CD4-positive, alpha-beta T cell (primary cell): ENCODE results near the gene BANF2. TPM values are rescaled to one million over a fixed set of nuclear protein-coding genes. Genes with fewer than 3 reads are reported as not detected.
"Not testable (repeated sequence)": the region's sequence is repeated elsewhere in the genome, so short reads cannot be mapped to it uniquely, and the experiment has no call there.

Source experiments
- ATAC-seq: fragments of 200-7000 bp; cut with Tn5 transposase; one replicate; pipeline ENCODE4 v1.10.0; 2022; ENCODE audit warnings: mild to moderate bottlenecking; ENCODE audit not compliant: poor library complexity
- CTCF ChIA-PET: fragments of 350-600 bp; sonication (Branson Sonifier 250); formaldehyde crosslinking; loops from one replicate; lab custom pipeline; 2021; ENCODE audit warnings: antibody characterized with exemption, inconsistent platforms; lab: Charles Lee
- POLR2A ChIA-PET: fragments of 350-600 bp; sonication (Branson Sonifier 250); formaldehyde crosslinking; loops from one replicate; lab custom pipeline; 2021; ENCODE audit warnings: antibody characterized with exemption, inconsistent platforms; lab: Charles Lee
- DNase-seq, 14 experiments: peaks; one replicate each; pipeline ENCODE4 v3.0.0-alpha.2; 2013 to 2020; ENCODE audit warnings: mixed read lengths in 2 of 14
- H3K27ac ChIP-seq, 2 donors: one replicate each; pipeline versions ENCODE4 v1.5.1 to v1.7.0; 2013; ENCODE audit warnings: low read length in 2 of 2, low read depth in 1 of 2, mild to moderate bottlenecking in 1 of 2
- H3K27me3 ChIP-seq, 2 experiments: 1 replicate in 1 of 2; 2 replicates in 1 of 2; pipeline versions ENCODE4 v1.6.1 to v1.7.0; 2013; ENCODE audit warnings: low read length in 2 of 2, control low read depth in 1 of 2, mild to moderate bottlenecking in 1 of 2, moderate library complexity in 1 of 2; ENCODE audit not compliant: insufficient read depth in 2 of 2, control insufficient read depth in 1 of 2
- H3K36me3 ChIP-seq: one replicate; pipeline ENCODE4 v1.6.1; 2013; ENCODE audit warnings: low read length, control low read depth; ENCODE audit not compliant: insufficient read depth
- H3K4me1 ChIP-seq: one replicate; pipeline ENCODE4 v1.6.1; 2013; ENCODE audit warnings: low read length, control low read depth; ENCODE audit not compliant: insufficient read depth
- H3K4me3 ChIP-seq: one replicate; pipeline ENCODE4 v1.5.1; 2013; ENCODE audit warnings: mild to moderate bottlenecking, low read length, moderate library complexity
- H3K9me3 ChIP-seq, 2 experiments: 1 replicate in 1 of 2; 2 replicates in 1 of 2; pipeline versions ENCODE4 v1.6.1 to v1.7.0; 2013; ENCODE audit warnings: low read length in 2 of 2, mild to moderate bottlenecking in 2 of 2, control low read depth in 1 of 2, moderate library complexity in 1 of 2; ENCODE audit not compliant: control insufficient read depth in 1 of 2, insufficient read depth in 1 of 2
- H3K27ac Mint-ChIP-seq: one replicate; pipeline ENCODE4 v1.8.0; 2020; ENCODE audit warnings: mixed read lengths
- H3K27me3 Mint-ChIP-seq: one replicate; pipeline ENCODE4 v1.8.0; 2021; ENCODE audit warnings: mixed read lengths
- H3K36me3 Mint-ChIP-seq: one replicate; pipeline ENCODE4 v1.8.0; 2021; ENCODE audit warnings: low read depth, mixed read lengths
- H3K4me1 Mint-ChIP-seq: one replicate; pipeline ENCODE4 v1.8.0; 2021; ENCODE audit warnings: low read depth, mixed read lengths
- H3K4me3 Mint-ChIP-seq: one replicate; pipeline ENCODE4 v1.8.0; 2020; ENCODE audit warnings: mild to moderate bottlenecking, mixed read lengths
- H3K9me3 Mint-ChIP-seq: one replicate; pipeline ENCODE4 v1.8.0; 2020; ENCODE audit warnings: mixed read lengths
- CTCF ChIP-seq: fragments of 200-600 bp; IDR thresholded peaks from one replicate; pipeline ENCODE4 v1.8.0; 2022; ENCODE audit warnings: antibody characterized with exemption, mild to moderate bottlenecking
- intact Hi-C, 2 experiments: fragments of 100-400 bp; cut with DNase I in 1 of 2; cut with micrococcal nuclease in 1 of 2; formaldehyde crosslinking; loops; one replicate each; pipeline versions ENCODE4 v1.15.1 to v1.9.0; 2023 to 2025; cut with DNase I, micrococcal nuclease
- total RNA-seq, 174 experiments: library from RNA in 2 of 174; stranded (reverse) in 2 of 174; gene quantifications; one replicate each; pipeline ENCODE4 v1.2.3 and lab custom pipeline; 2021 to 2026

The BANF2 gene
- total RNA-seq, 2 experiments from 2014 or later: not detected

- no peak overlapping the region for H3K4me3 Mint-ChIP-seq
- no peaks in the 10 kb centered on the region for H3K36me3 Mint-ChIP-seq
- H3K9me3 Mint-ChIP-seq: no peaks in the 10 kb centered on the region
- no peaks in the 10 kb centered on the region for H3K4me1 ChIP-seq
- no peaks in the 10 kb centered on the region for H3K9me3 ChIP-seq
- peaks cover 15% of the 10 kb centered on the region for H3K27me3 Mint-ChIP-seq
- intact Hi-C loops: no loop called here
- H3K36me3 ChIP-seq: no peaks in the 10 kb centered on the region
- H3K4me3 ChIP-seq: no peak overlapping the region
- ATAC-seq: no peak
- H3K27me3 ChIP-seq: peaks cover 0 to 7% of the 10 kb centered on the region in 2 experiments
- no peak for DNase-seq
- ChIA-PET POLR2A (no interaction called here), CTCF (no interaction called here)
- no peak overlapping the region for H3K27ac ChIP-seq
- H3K27ac Mint-ChIP-seq: no peak overlapping the region
- no peaks in the 10 kb centered on the region for H3K4me1 Mint-ChIP-seq
- TF ChIP-seq CTCF: no peak
Measured at GRCh38 chr20:17766226-17766625, 66.5 kb downstream of the BANF2 start.

- ChIA-PET CTCF (no interaction called here), POLR2A (no interaction called here)
- H3K27me3 Mint-ChIP-seq: peaks cover 15% of the 10 kb centered on the region
- ATAC-seq (no peak), DNase-seq (no peak)
- Histone ChIP-seq H3K27me3 (peaks cover 0 to 7% of the 10 kb centered on the region in 2 experiments), H3K36me3 (no peaks in the 10 kb centered on the region), H3K4me3 (no peak overlapping the region), H3K4me1 (no peaks in the 10 kb centered on the region), H3K9me3 (no peaks in the 10 kb centered on the region), H3K27ac (no peak overlapping the region)
- H3K9me3 Mint-ChIP-seq: no peaks in the 10 kb centered on the region
- TF ChIP-seq CTCF: no peak
- H3K4me3 Mint-ChIP-seq: no peak overlapping the region
- no peaks in the 10 kb centered on the region for H3K4me1 Mint-ChIP-seq
- no peak overlapping the region for H3K27ac Mint-ChIP-seq
- intact Hi-C loops: no loop called here
- no peaks in the 10 kb centered on the region for H3K36me3 Mint-ChIP-seq
Measured at GRCh38 chr20:17767624-17768023, 67.9 kb downstream of the BANF2 start.

- POLR2A ChIA-PET: no interaction called here
- no peak overlapping the region for H3K4me3 Mint-ChIP-seq
- no peaks in the 10 kb centered on the region for H3K36me3 Mint-ChIP-seq
- CTCF ChIA-PET: no interaction called here
- H3K4me1 Mint-ChIP-seq: no peaks in the 10 kb centered on the region
- H3K9me3 ChIP-seq: no peaks in the 10 kb centered on the region
- peaks cover 0 to 7% of the 10 kb centered on the region in 2 experiments for H3K27me3 ChIP-seq
- no peak overlapping the region for H3K27ac Mint-ChIP-seq
- no peaks in the 10 kb centered on the region for H3K9me3 Mint-ChIP-seq
- no peak overlapping the region for H3K4me3 ChIP-seq
- no peaks in the 10 kb centered on the region for H3K4me1 ChIP-seq
- peaks cover 15% of the 10 kb centered on the region for H3K27me3 Mint-ChIP-seq
- no peak overlapping the region for H3K27ac ChIP-seq
- no peak for TF ChIP-seq CTCF
- ATAC-seq (no peak), DNase-seq (no peak)
- intact Hi-C loops: no loop called here
- H3K36me3 ChIP-seq: no peaks in the 10 kb centered on the region
Measured at GRCh38 chr20:17768271-17768670, 68.5 kb downstream of the BANF2 start.

GRCh38 chr20:17769716-17770115, 70.0 kb downstream of the BANF2 start:
- ATAC-seq, H3K36me3 ChIP-seq, DNase-seq, H3K4me3 Mint-ChIP-seq, H3K27ac ChIP-seq, H3K4me3 ChIP-seq, H3K36me3 Mint-ChIP-seq, H3K4me1 ChIP-seq, POLR2A ChIA-PET, H3K27ac Mint-ChIP-seq, H3K9me3 ChIP-seq, H3K9me3 Mint-ChIP-seq, intact Hi-C loops, CTCF ChIA-PET, H3K27me3 ChIP-seq, H3K4me1 Mint-ChIP-seq: not testable (repeated sequence)
- peaks cover 12% of the 10 kb centered on the region for H3K27me3 Mint-ChIP-seq
